Spleen (tissue), 11 donors: ENCODE results near the gene DISC1. TPM values are rescaled to one million over a fixed set of nuclear protein-coding genes. Genes with fewer than 3 reads are reported as not detected.

Experiments
- DNase-seq: peaks from one replicate; pipeline ENCODE4 v3.0.0-alpha.2; 2020
- H3K27ac ChIP-seq, 8 donors: fragments of 200-600 bp; sonication (generic) in 7 of 8; 1 replicate in 4 of 8; 2 replicates in 4 of 8; pipeline versions ENCODE4 v1.5.0 to v1.8.0; 2016 to 2021; ENCODE audit warnings: inconsistent platforms in 4 of 8, mild to moderate bottlenecking in 4 of 8, moderate library complexity in 1 of 8
- H3K27me3 ChIP-seq, 7 donors: fragments of 200-600 bp; sonication (generic) in 6 of 7; replicated peaks in 1 of 7; 1 replicate in 4 of 7; 2 replicates in 3 of 7; pipeline versions ENCODE4 v1.5.0 to v1.8.0; 2016 to 2021; ENCODE audit warnings: inconsistent platforms in 3 of 7, mild to moderate bottlenecking in 1 of 7
- H3K36me3 ChIP-seq, 6 donors: fragments of 200-600 bp; sonication (generic) in 5 of 6; 1 replicate in 4 of 6; 2 replicates in 2 of 6; pipeline versions ENCODE4 v1.5.0 to v1.8.0; 2016 to 2021; ENCODE audit warnings: inconsistent platforms in 2 of 6
- H3K4me1 ChIP-seq, 6 donors: fragments of 200-600 bp; sonication (generic) in 5 of 6; 1 replicate in 3 of 6; 2 replicates in 3 of 6; pipeline versions ENCODE4 v1.5.0 to v1.8.0; 2016 to 2021; ENCODE audit warnings: inconsistent platforms in 3 of 6
- H3K4me3 ChIP-seq, 8 donors: fragments of 200-600 bp; sonication (generic) in 7 of 8; 1 replicate in 4 of 8; 2 replicates in 4 of 8; pipeline versions ENCODE4 v1.5.0 to v1.8.0; 2016 to 2021; ENCODE audit warnings: inconsistent platforms in 4 of 8, mild to moderate bottlenecking in 4 of 8, moderate library complexity in 2 of 8
- H3K9me3 ChIP-seq, 8 donors: fragments of 200-600 bp; sonication (generic) in 7 of 8; 1 replicate in 4 of 8; 2 replicates in 4 of 8; pipeline versions ENCODE4 v1.5.0 to v1.8.0; 2016 to 2021; ENCODE audit warnings: inconsistent platforms in 4 of 8
- CTCF ChIP-seq, 11 experiments: fragments of 200-600 bp in 7 of 11; fragments of 450-650 bp in 4 of 11; sonication (generic) in 4 of 11; IDR thresholded peaks in 8 of 11; conservative IDR thresholded peaks in 3 of 11; 1 replicate in 7 of 11; 2 replicates in 4 of 11; pipeline versions ENCODE4 v1.4.0 to v1.8.0; 2016 to 2021; ENCODE audit warnings: antibody characterized with exemption in 11 of 11, inconsistent platforms in 4 of 11, mild to moderate bottlenecking in 1 of 11
- POLR2A ChIP-seq, 3 donors: fragments of 450-650 bp; IDR thresholded peaks; one replicate each; pipeline ENCODE4 v1.5.1; 2017; ENCODE audit warnings: antibody characterized with exemption in 3 of 3, mild to moderate bottlenecking in 1 of 3
- POLR2AphosphoS5 ChIP-seq, 3 donors: sonication (generic); formaldehyde crosslinking; IDR thresholded peaks; one replicate each; pipeline ENCODE4 v1.5.1; 2017; ENCODE audit warnings: antibody characterized with exemption in 3 of 3
- WGBS, 5 donors: extraction: QIAGEN DNeasy Blood & Tissue Kit in 3 of 5; methylation state at CpG; one replicate each; pipeline versions ENCODE4 v1.1.5 to v1.1.7; 2013 to 2018; 5-methylcytosine and 5-hydroxymethylcytosine counted together
- intact Hi-C: fragments of 100-400 bp; cut with DNase I; formaldehyde crosslinking; loops from one replicate; pipeline ENCODE4 v1.15.0; 2023; ENCODE audit warnings: low total_unique reads
- polyA plus RNA-seq, 3 donors: library from polyadenylated mRNA; stranded (reverse); fragments of 200-250 nt; gene quantifications; one replicate each; pipeline ENCODE4 v1.2.1, GENCODE V29; 2013
- total RNA-seq, 7 donors: library from RNA; depleted of rRNA in 3 of 7; stranded (reverse); fragments of >200 nt in 3 of 7; fragmentation: NEBNext Ultra II Directional in 4 of 7; extraction: Animal tissue kit (Norgen Biotek cat#: 25700) in 4 of 7; gene quantifications; one replicate each; pipeline versions ENCODE4 v1.1.0 to v1.2.1, GENCODE V29; 2016 to 2021
- donor health status: healthy with polysubstance abuse.
- donor health status: DM: no; HTN: no; CAD: no; lungs with moderate emphysema.
- donor health status: DM: no; HTN: no; CAD: no.
- donor health status: Bipolar disorder and iron deficiency.
- donor health status: healthy.
- donor health status: DM: no; HTN: no; CAD: no.
- donor health status: DM: yes; HTN: yes; CAD: no.

The DISC1 gene
- total and polyA plus RNA-seq, 10 donors, result 0.89 to 36.4 (median 24.2) TPM

DNA sequence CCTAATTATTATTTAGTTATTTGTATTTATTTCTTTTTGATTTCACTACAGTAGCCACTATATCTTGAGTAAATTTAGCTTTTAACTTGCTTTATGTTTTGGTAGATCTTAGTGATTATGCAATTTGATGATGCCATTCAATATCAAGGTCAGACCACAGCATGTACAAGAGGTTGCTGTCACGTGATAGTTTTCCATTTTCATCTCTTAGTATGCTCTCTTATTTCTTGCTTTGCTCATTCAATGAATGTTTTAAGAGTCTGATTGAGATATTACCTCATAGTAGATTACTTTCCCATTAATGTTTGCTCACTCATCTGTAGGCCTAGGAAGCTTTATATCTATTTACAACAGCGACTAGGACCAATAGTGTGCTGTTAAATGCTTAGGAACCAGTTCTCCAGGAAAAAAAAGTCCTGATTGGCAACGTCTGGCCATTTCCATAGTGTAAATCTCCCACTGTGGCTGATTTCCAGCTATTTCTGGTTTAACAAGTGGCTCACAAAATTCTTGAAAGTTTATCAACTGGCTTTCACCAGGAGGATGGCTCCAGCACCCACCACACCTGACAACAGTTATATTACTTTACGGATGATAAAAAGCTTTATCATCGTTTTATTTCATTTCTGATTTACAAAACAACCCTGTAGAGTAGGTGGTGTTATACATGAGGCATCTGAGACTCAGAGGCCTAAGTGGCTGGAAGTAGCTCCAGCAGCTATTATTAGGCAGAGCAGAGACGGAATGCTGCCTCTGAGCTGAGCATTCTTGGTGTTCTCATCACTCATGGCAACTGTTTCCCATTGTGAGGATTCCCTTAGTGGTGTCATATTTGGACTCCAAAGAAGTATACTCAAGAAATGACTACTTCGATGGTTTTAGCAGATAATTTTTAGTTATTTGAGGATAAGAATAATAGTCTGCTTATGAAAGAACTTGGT lies 235.2 kb downstream of the DISC1 start:
- Histone ChIP-seq H3K27me3 (no peaks in the 10 kb centered on the region), H3K4me1 (peaks cover 0 to 14% (median 6%) of the 10 kb centered on the region in 6 donors), H3K27ac (no peak overlapping the region), H3K36me3 (peaks cover 0 to 6% (median 0%) of the 10 kb centered on the region in 6 donors), H3K9me3 (no peaks in the 10 kb centered on the region), H3K4me3 (no peak overlapping the region)
- 77 to 84% (median 80%) methylated on average over 7 of the region's 7 CpGs for WGBS, 5 donors
- intact Hi-C loops, result no loop called here
- TF ChIP-seq POLR2A (IDR thresholded peaks at IDR 0.05) (no peak), POLR2AphosphoS5 (IDR thresholded peaks at IDR 0.05) (no peak)
- DNase-seq, result no peak

- Histone ChIP-seq H3K27me3 (no peaks in the 10 kb centered on the region), H3K27ac (no peak overlapping the region), H3K4me3 (no peak overlapping the region), H3K9me3 (no peaks in the 10 kb centered on the region), H3K36me3 (peaks cover 0 to 6% (median 0%) of the 10 kb centered on the region in 6 donors), H3K4me1 (peaks cover 0 to 22% (median 14%) of the 10 kb centered on the region in 6 donors)
- intact Hi-C loops, result no loop called here
- TF ChIP-seq POLR2AphosphoS5 (IDR thresholded peaks at IDR 0.05) (no peak), CTCF (IDR thresholded peaks at IDR 0.05 in 8 of 11, conservative IDR thresholded peaks at IDR 0.05 in 3 of 11) (no peak), POLR2A (IDR thresholded peaks at IDR 0.05) (no peak)
- 66 to 86% (median 70%) methylated on average over 2 of the region's 2 CpGs for WGBS, 5 donors
- no peak for DNase-seq
Observed at GRCh38 chr1:231862611-231863010, 236.0 kb downstream of the DISC1 start.

- no peaks in the 10 kb centered on the region for H3K36me3 ChIP-seq
- no peak overlapping the region for H3K27ac ChIP-seq
- H3K4me3 ChIP-seq, result no peak overlapping the region
- no peak for DNase-seq
- TF ChIP-seq CTCF (IDR thresholded peaks at IDR 0.05 in 8 of 11, conservative IDR thresholded peaks at IDR 0.05 in 3 of 11) (no peak), POLR2A (IDR thresholded peaks at IDR 0.05) (no peak), POLR2AphosphoS5 (IDR thresholded peaks at IDR 0.05) (no peak)
- no peaks in the 10 kb centered on the region for H3K9me3 ChIP-seq
- intact Hi-C loops, result no loop called here
- no peaks in the 10 kb centered on the region for H3K27me3 ChIP-seq
- H3K4me1 ChIP-seq, result peaks cover 0 to 33% (median 15%) of the 10 kb centered on the region in 6 donors
- WGBS, 5 donors, result 66 to 84% (median 78%) methylated on average over 3 of the region's 3 CpGs
Observed at GRCh38 chr1:231865331-231865730, 238.7 kb downstream of the DISC1 start.

- no peaks in the 10 kb centered on the region for H3K9me3 ChIP-seq
- H3K4me1 ChIP-seq, result peaks cover 0 to 36% (median 15%) of the 10 kb centered on the region in 6 donors
- TF ChIP-seq CTCF (IDR thresholded peaks at IDR 0.05 in 8 of 11, conservative IDR thresholded peaks at IDR 0.05 in 3 of 11) (peak; percentile 52 to 86 (median 74)), POLR2A (IDR thresholded peaks at IDR 0.05) (no peak), POLR2AphosphoS5 (IDR thresholded peaks at IDR 0.05) (no peak)
- H3K27ac ChIP-seq, result no peak overlapping the region
- H3K4me3 ChIP-seq, result no peak overlapping the region
- intact Hi-C loops, result no loop called here
- 38 to 41% (median 39%) methylated on average over 18 of the region's 18 CpGs for WGBS, 5 donors
- H3K27me3 ChIP-seq, result no peaks in the 10 kb centered on the region
- peak; percentile 79 for DNase-seq
- peaks cover 0 to under 1% (median 0%) of the 10 kb centered on the region in 6 donors for H3K36me3 ChIP-seq
Observed at GRCh38 chr1:231866392-231867331, 240.1 kb downstream of the DISC1 start.
